HG03064 (cell line): ENCODE data around the gene FOXN3.
"Not testable (repeated sequence)": the region's sequence is repeated elsewhere in the genome, so short reads cannot be mapped to it uniquely, and the experiment has no call there.

ENCODE experiments used
- ATAC-seq: cut with Tn5 transposase; IDR thresholded peaks from one replicate; pipeline ENCODE4 v1.9.1; 2021; ENCODE audit warnings: low read depth; ENCODE audit not compliant: unreplicated experiment

The FOXN3 gene

DNA sequence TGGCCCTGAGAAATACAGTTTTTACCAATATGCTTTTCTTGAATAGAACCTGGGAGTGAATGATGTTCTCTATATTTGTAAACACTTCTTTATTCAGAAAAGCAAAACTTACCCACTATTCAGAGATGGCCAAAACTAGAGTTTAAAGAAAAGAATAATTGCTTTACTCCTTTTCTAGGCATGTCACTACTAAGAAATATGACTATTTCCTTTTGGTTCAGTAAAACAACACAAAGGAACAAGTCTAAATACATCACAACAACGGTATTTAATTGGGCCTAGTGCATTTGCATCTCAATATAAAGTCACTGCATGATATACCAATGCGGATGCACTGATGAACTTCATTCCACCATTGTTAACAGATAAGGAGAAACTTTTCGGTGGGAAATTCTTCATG, 207.5 kb downstream of the FOXN3 start:
- no peak for ATAC-seq

- ATAC-seq = no peak
These were observed 209.1 kb downstream of the FOXN3 start for GRCh38 chr14:89207925-89208328.

- ATAC-seq = no peak
These were observed 210.5 kb downstream of the FOXN3 start for GRCh38 chr14:89206389-89207031.

DNA sequence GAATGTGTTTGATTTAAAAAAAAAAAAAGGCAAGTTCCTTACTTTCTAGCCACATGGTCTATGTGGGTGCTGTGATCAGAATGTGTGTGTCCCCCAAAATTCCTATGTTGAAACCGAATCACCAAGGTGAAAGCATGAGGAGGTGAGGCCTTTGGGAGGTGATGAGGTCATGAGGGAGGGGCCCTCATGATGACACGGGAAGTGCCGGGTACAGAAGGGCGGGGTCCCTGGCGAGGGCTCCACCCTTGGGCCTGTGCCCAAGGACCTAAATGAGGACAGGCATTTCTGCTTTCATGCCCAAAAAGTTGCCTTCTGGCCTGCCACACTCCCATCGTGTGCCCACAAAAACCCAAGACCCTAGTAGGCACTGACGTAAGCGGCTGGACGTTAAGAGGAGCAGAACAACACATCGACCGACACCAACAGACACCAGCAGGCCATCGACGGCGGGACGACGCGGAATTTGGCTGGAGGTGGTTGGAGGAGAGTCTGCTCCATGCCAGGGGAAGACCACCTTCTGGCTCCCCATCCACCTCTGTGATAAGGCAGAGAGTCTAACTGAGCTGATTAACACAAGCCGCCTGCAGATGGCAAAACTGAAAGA, 211.8 kb downstream of the FOXN3 start:
- no peak for ATAC-seq

GRCh38 chr14:89202413-89203190, 214.4 kb downstream of the FOXN3 start:
- ATAC-seq = no peak

DNA sequence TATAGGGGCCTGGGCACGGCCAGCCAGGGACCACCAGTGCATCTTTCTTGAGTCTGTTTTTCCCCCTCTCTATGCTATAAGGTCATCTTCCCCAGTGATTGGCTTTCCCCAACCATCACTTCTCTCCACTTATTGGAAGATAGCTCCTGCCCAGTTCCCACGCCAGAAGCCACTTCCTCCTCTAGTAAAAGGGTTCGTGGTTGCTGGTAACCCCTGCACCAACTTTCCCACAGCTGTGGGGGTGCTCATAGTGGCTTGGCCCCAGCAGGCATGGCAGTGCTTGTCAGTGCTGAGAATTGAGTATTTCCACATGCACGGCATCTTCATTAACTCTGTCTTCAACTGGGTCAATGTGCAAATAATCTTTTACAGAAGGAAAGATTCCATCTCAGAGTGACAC, 215.4 kb downstream of the FOXN3 start:
- no peak for ATAC-seq

DNA sequence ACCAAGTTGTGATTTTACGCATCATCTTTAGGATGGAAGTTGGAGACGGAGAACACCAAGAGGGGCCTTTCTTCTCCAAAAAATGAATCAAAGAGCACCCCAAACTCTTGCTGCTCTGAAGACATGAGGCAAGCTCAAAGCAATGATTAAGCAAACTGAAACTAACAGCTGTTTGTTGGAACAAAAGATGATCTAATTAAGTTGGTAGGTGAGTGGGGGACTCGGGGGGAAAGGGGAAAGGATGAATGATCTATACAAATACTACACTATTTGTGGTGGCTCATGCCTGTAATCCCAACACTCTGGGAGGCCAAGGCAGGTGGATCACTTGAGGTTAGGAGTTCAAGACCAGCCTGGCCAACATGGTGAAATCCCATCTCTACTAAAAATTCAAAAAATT, 217.7 kb downstream of the FOXN3 start:
- not testable (repeated sequence) for ATAC-seq

- no peak for ATAC-seq
These were observed 218.3 kb downstream of the FOXN3 start for GRCh38 chr14:89198544-89199329.

- ATAC-seq = no peak
These were observed 219.4 kb downstream of the FOXN3 start for GRCh38 chr14:89197623-89198022.

DNA sequence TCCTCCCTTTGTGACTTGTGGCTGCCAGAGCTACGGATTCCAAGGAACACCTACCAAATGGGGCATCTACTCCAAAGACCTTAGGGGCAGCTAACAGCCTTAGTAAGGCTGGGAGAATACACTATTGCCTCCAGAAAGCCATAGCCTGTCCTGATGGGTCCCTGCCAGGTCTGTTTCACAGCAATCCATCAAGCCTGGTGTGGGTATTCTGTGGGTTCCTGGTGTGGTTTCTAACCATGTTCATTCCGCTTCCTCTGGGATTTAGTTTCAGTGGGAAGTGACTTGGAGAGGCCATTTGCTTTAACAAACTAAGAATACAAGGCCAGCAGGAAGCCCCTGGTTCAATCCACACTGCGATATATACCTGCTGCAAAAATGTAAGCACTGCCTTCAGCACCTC, 220.5 kb downstream of the FOXN3 start:
- no peak for ATAC-seq

GRCh38 chr14:89194376-89194775, 222.7 kb downstream of the FOXN3 start:
- ATAC-seq = no peak

DNA sequence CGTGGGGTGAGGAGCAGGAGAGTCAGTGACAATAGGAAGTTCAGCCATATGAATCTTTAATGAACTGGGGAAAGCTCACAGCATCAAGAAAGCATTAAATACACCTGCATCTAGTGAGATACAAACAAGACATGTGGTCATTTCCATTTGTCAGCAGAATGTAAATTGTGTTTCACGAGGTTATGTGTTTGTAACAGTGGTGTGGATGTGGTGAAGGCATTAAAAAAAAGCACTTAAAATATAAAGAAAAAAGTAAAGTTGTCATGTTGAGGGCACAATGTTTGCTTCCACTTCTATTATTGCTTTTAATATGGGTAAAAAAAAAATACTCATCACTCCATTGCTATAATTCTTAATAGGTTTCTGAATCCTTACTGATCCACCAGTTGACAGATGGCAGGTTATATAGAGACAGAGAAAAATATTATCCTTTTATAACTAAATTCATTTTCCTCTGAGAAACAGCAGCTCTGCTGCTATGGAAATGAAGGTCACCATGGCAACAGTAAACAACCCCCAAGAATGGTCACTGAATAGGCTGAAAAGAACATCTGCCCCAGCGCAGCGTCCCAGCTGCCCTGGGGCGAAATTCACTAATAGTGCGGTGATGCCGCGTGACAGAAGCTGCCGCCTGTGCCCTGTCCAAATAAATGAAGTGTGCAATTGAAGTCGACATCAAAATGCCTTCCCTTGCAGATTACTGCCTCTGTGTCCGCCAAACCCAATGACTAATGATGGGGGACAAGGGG, 226.1 kb downstream of the FOXN3 start:
- ATAC-seq = no peak

DNA sequence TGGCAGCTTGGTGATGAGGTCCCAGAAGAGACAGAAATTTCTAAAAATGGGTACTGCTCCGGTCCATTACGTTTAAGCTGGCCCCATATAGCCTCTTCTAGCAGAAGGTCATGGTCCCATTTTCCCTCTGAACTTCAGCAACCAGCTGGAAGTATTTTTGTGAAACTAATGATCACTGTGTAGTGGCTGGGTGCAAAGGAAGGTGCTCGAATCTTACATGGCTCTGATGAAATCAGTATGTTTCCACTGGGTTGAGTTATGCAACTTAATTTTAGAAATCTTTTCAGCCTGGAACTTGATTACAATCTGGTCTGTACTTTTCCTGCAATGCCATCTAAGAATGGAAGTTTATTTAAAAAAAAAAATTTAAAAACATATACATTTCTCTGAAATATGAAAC, 228.5 kb downstream of the FOXN3 start:
- no peak for ATAC-seq

GRCh38 chr14:89187501-89187900, 229.5 kb downstream of the FOXN3 start:
- ATAC-seq = no peak

GRCh38 chr14:89186856-89187376, 230.1 kb downstream of the FOXN3 start:
- ATAC-seq = peak; percentile 72

DNA sequence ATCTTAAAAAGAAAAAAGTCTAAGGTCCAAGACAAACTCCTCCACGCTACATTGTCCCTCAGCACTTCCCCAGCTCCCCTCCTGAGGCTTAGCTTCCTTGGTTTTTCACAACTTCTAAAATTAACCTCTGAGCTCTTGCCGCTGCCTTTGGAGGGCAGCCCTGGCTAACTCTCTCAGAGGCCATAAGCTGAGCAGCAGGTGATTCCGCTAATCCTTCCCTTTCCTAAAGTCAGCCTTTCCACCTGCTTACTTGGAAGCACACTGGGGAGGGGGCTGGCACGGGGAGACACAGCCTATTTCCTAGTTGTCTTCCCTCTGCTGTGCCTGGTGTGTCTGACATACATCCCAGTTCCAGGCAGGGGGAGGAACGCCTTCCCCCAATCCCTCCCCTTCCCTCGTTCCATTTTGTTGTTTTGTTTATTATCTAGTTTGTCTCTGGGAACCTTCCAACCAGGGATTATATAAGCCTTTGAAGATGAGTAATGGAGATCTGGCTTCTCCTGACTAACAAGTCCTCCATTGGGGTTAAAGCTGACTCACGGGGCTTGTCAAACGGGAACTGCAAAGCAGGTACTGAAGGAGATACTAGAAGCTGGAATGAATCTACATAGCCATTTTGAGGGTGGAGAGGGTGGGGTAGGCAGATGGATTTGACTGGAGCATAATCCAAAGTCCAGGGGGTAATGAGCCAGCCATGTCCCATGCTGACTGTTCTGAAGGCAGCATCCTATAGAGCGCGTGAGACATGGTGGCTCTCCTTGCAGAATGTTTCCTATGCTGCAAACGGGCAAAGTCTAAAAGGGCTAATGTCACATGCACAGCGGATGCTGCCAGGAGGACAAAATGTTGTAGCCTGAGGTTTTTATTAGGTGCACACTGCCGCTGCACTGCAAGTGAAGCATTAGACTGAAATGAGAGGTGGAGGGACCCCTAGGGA, 230.8 kb downstream of the FOXN3 start:
- ATAC-seq = no peak

DNA sequence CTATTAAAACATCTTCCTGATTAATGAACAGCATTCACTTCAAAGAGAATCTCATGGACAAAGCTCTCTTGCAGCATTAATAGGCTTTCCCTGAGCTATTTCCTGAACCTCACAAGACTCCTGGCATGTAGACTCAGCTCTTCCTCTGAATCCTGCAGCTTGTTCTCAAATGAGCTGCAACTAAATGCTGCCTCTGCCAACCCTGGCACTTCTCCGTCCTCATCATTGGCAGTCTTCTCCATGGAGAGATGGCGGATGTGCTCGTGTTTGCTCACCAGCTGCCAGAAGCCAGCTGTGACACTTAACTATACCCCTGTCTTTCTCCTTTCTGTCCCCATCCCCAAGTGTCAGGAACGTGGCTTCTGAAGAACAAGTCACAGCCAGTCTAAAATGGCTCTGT, 232.1 kb downstream of the FOXN3 start:
- ATAC-seq = no peak

- no peak for ATAC-seq
These were observed 234.7 kb downstream of the FOXN3 start for GRCh38 chr14:89182326-89182725.

DNA sequence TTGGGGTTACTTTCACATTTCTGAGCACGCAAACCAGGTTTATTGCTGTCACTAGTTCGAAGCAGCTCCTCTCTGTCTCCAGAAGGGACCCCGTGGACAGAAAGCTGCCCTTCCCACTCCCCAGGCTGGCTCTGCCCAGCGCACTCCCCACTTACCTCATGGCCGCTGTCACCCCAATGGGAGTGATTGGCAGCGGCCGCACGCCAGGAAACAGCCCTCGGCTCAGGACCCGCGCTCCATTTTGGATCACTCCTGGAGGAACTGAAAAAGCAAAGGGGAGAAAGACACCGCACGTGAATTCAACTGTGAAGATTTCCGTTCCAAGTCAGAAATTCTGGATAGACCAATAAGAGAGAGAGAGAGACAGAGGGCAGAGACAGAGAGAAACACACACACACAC, 236.5 kb downstream of the FOXN3 start:
- no peak for ATAC-seq
